22Rv1 (cell line): Measurements from ENCODE around the gene HIVEP3.

Experiments used
- H3K27ac ChIP-seq: fragments of 450-650 bp; 2 replicates; pipeline ENCODE4 v1.5.1; 2017
- CTCF ChIP-seq: fragments of 450-650 bp; IDR thresholded peaks from 2 replicates; pipeline ENCODE4 v1.5.1; 2017; ENCODE audit warnings: mild to moderate bottlenecking
- ZFX ChIP-seq: fragments of 450-650 bp; IDR thresholded peaks from 2 replicates; pipeline ENCODE4 v1.6.1; 2017; ENCODE audit warnings: antibody characterized with exemption, borderline replicate concordance

HIVEP3 gene

DNA sequence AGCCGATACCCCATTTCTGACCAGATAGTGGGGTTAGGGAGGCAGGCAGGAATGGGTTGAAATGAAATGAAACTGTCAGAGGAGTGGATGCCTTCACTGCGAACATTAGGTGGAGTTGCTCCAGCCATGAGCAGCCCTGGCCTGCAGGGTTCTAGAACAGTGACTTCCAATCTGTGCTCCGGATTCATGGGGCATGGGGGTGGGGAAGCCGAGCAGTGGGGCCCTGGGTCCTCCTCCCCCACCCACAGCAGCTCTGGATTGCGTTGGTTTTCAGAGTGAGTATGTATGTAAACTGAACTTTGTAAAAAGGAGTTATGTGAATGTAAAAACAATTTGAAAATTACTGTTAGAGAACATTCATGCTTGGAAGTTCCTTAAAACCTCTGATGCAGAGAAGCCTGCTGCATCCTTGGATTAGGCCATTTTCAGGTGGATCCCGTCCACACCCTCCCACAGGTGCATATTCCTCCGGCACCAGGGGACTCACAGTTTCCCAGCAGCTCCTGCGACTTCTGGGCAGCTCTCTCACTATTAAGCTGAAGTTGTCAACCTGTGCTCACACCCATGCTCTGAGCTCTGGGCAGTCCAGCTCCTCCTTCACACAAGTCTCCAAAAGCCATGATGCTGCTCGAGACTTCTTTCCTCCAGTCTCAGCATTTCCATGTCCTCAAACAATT lies 379.8 kb downstream of the HIVEP3 start:
- TF ChIP-seq CTCF = no peak
- no peak for TF ChIP-seq ZFX
- H3K27ac ChIP-seq = no peak overlapping the region

GRCh38 chr1:41537788-41538351 lies 380.9 kb downstream of the HIVEP3 start:
- H3K27ac ChIP-seq = no peak overlapping the region

DNA sequence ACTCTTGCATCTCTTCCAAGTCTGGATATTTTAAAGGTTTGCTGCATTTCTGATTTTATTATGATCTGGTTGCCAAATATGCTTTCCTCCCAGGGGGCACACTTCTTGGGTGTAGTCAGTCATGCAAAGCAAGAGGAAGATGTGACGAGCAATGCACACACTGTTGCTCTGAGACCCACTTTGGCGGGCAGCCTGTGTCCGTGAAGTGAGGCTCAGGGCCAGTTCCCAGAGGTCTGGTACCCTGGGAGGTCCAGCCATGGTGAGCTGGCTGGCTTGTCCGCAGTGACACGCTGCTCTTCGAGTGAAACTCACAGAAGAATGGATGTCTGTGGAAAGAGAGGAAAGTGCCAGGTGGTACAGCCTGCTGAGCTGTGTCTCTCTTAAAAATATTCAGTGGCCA lies 381.5 kb downstream of the HIVEP3 start:
- no peak overlapping the region for H3K27ac ChIP-seq
- TF ChIP-seq ZFX (no peak), CTCF (no peak)

More at GRCh38 chr1:41537788-41538351, 380.9 kb downstream of the HIVEP3 start:
- no peak for TF ChIP-seq ZFX
- TF ChIP-seq CTCF = no peak

DNA sequence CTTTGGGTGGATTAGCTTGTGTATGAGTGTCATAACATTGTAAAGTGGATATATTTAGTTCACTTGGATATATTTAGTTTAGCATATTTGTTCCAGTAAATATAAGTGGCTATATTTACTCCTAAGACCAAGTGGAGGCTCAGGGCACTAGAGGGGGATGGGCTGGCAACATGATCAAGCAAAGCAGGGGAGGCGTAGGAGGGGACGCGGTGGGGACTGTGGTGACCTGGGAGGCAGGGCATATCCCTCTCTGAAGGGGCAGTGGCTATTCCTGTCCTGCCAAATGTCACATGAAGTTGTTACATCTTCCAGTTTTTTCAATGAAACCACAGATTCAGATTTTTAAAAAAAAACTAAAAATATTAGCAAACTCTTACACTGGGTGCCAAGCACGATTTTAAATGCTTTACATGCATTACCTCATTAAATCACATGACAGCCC lies 382.3 kb downstream of the HIVEP3 start:
- no peak overlapping the region for H3K27ac ChIP-seq
- no peak for TF ChIP-seq CTCF
- no peak for TF ChIP-seq ZFX

- TF ChIP-seq CTCF = no peak
- no peak for TF ChIP-seq ZFX
- no peak overlapping the region for H3K27ac ChIP-seq
Observed at GRCh38 chr1:41535716-41536115, 383.0 kb downstream of the HIVEP3 start.

DNA sequence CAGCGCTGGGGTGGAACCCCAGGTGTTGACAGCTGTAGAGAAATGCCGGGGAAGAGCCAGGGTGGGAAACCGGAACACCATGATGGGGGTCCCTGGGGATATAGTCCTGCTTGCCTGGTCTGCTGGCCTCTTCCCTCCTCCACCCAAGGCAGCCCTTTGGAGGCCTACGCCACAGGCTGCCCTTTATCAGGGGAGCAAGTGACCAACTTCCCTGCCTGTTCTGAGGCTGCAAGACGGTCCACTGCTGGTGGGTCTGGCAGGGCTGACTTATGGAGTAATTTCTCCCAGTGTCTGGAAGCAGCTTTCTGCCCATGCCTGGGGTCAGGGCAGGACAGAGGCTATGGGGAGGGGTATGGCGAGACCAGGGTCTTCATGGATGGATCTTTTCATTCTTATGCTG lies 383.4 kb downstream of the HIVEP3 start:
- no peak overlapping the region for H3K27ac ChIP-seq
- no peak for TF ChIP-seq ZFX
- no peak for TF ChIP-seq CTCF
